ENCODE results near the gene UBE2I. TPM values are rescaled to one million over a fixed set of nuclear protein-coding genes. Genes with fewer than 3 reads are reported as not detected.

UBE2I gene
- total and polyA plus RNA-seq, 2 donors (not counting 1 experiment from before 2014, with no cell fraction given) = 152 to 265 TPM

GRCh38 chr16:1320658-1321240, 11.3 kb downstream of the UBE2I start:
- Histone ChIP-seq H2AFZ (ENCODE audit: insufficient read depth, low read depth, low read length, poor library complexity, severe bottlenecking) (no peak overlapping the region), H3K9ac (ENCODE audit: low read length) (no peak overlapping the region), H3K4me3 (ENCODE audit: control extremely low read depth in 1 of 5, extremely low read depth in 1 of 5, insufficient read depth in 1 of 5, low read depth in 2 of 5, low read length in 4 of 5) (no peak overlapping the region), H3K27me3 (replicated peaks in 1 of 4; ENCODE audit: control extremely low read depth in 1 of 4, control insufficient read depth in 3 of 4, insufficient read depth in 4 of 4, low read length in 3 of 4) (no peaks in the 10 kb centered on the region), H3K4me1 (ENCODE audit: control insufficient read depth in 2 of 2, insufficient read depth in 2 of 2, low read length in 2 of 2) (peaks cover 0 to 5% of the 10 kb centered on the region in 2 donors), H3K79me2 (ENCODE audit: control insufficient read depth, insufficient read depth, low read length) (peaks cover 50% of the 10 kb centered on the region), H4K20me1 (ENCODE audit: control insufficient read depth, insufficient read depth, low read length, poor library complexity, severe bottlenecking) (peaks cover 80% of the 10 kb centered on the region), H3K4me2 (replicated peaks; ENCODE audit: low read depth, low read length, poor library complexity, severe bottlenecking) (no peak overlapping the region), H3K36me3 (replicated peaks in 1 of 2; ENCODE audit: control extremely low read depth in 1 of 2, control insufficient read depth in 1 of 2, extremely low read depth in 1 of 2, insufficient read depth in 2 of 2, low read length in 1 of 2) (peaks cover 0 to 87% of the 10 kb centered on the region in 2 experiments), H3K27ac (ENCODE audit: low read length in 2 of 2) (no peak overlapping the region), H3K9me3 (ENCODE audit: control extremely low read depth in 1 of 3, control insufficient read depth in 2 of 3, insufficient read depth in 1 of 3, low read length in 2 of 3) (no peaks in the 10 kb centered on the region)
- intact Hi-C loops (cut with micrococcal nuclease) = no loop called here
- DNase-seq = no peak
- CTCF ChIA-PET = no interaction called here
- ATAC-seq (ENCODE audit: low read depth) = no peak
- H3K4me1 Mint-ChIP-seq = peaks cover 4% of the 10 kb centered on the region
- no peak overlapping the region for H3K27ac Mint-ChIP-seq
- no peak overlapping the region for H3K4me3 Mint-ChIP-seq
- TF ChIP-seq EZH2 (IDR thresholded peaks at IDR 0.05; ENCODE audit: borderline replicate concordance, insufficient read depth, low read depth, low read length, poor library complexity, severe bottlenecking) (no peak), CTCF (IDR thresholded peaks at IDR 0.05) (no peak)
- no peaks in the 10 kb centered on the region for H3K9me3 Mint-ChIP-seq (ENCODE audit: insufficient read depth)
- H3K27me3 Mint-ChIP-seq = no peaks in the 10 kb centered on the region
- POLR2A ChIA-PET = no interaction called here
- WGBS (ENCODE audit: insufficient coverage) = 85% methylated on average over 18 of the region's 22 CpGs

DNA sequence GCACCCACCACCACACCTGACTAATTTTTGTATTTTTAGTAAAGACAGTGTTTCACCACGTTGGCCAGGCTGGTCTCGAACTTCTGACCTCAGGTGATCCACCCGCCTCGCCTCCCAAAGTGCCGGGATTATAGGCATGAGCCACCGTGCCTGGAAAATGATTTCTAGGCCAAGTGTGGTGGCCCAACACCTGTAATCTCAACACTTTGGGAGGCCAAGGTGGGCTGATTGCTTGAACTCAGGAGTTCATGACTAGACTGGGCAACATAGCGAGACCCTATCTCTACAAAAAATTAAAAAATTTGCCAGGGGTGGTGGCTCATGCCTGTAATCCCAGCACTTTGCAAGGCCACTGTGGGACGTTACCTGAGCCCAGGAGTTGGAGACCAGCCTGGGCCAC, 13.0 kb downstream of the UBE2I start:
- Mint-ChIP-seq H3K4me1 (peaks cover 5% of the 10 kb centered on the region), H3K4me3 (no peak overlapping the region), H3K9me3 (ENCODE audit: insufficient read depth) (no peaks in the 10 kb centered on the region), H3K27me3 (no peaks in the 10 kb centered on the region), H3K27ac (no peak overlapping the region)
- Histone ChIP-seq H3K27ac (ENCODE audit: low read length in 2 of 2) (no peak overlapping the region), H3K27me3 (replicated peaks in 1 of 4; ENCODE audit: control extremely low read depth in 1 of 4, control insufficient read depth in 3 of 4, insufficient read depth in 4 of 4, low read length in 3 of 4) (no peaks in the 10 kb centered on the region), H2AFZ (ENCODE audit: insufficient read depth, low read depth, low read length, poor library complexity, severe bottlenecking) (no peak overlapping the region), H3K4me3 (ENCODE audit: control extremely low read depth in 1 of 5, extremely low read depth in 1 of 5, insufficient read depth in 1 of 5, low read depth in 2 of 5, low read length in 4 of 5) (no peak overlapping the region), H3K79me2 (ENCODE audit: control insufficient read depth, insufficient read depth, low read length) (peaks cover 37% of the 10 kb centered on the region), H4K20me1 (ENCODE audit: control insufficient read depth, insufficient read depth, low read length, poor library complexity, severe bottlenecking) (peaks cover 71% of the 10 kb centered on the region), H3K36me3 (replicated peaks in 1 of 2; ENCODE audit: control extremely low read depth in 1 of 2, control insufficient read depth in 1 of 2, extremely low read depth in 1 of 2, insufficient read depth in 2 of 2, low read length in 1 of 2) (peaks cover 0 to 72% of the 10 kb centered on the region in 2 experiments), H3K9ac (ENCODE audit: low read length) (no peak overlapping the region), H3K4me1 (ENCODE audit: control insufficient read depth in 2 of 2, insufficient read depth in 2 of 2, low read length in 2 of 2) (peaks cover 0 to 19% of the 10 kb centered on the region in 2 donors), H3K9me3 (ENCODE audit: control extremely low read depth in 1 of 3, control insufficient read depth in 2 of 3, insufficient read depth in 1 of 3, low read length in 2 of 3) (no peaks in the 10 kb centered on the region), H3K4me2 (replicated peaks; ENCODE audit: low read depth, low read length, poor library complexity, severe bottlenecking) (no peak overlapping the region)
- no peak for TF ChIP-seq EZH2 (IDR thresholded peaks at IDR 0.05; ENCODE audit: borderline replicate concordance, insufficient read depth, low read depth, low read length, poor library complexity, severe bottlenecking)
- no peak for TF ChIP-seq CTCF (IDR thresholded peaks at IDR 0.05)
- 97% methylated on average over 7 of the region's 8 CpGs for WGBS (ENCODE audit: insufficient coverage)
- intact Hi-C loops (cut with micrococcal nuclease) = no loop called here
- no peak for DNase-seq
- no peak for ATAC-seq (ENCODE audit: low read depth)
- CTCF ChIA-PET = no interaction called here
- POLR2A ChIA-PET = interaction anchor here (0.7 kb wide), 1 partner anchor 170 kb away, joined by 3 read pairs; no protein-coding TSS in a partner anchor

All from B cell (primary cell).